HG02571 (cell line): ENCODE measurements around the gene GART.
"Not testable (repeated sequence)": the region's sequence is repeated elsewhere in the genome, so short reads cannot be mapped to it uniquely, and the experiment has no call there.

Experiments used
- ATAC-seq: cut with Tn5 transposase; IDR thresholded peaks from one replicate; pipeline ENCODE4 v1.9.1; 2021; ENCODE audit warnings: mild to moderate bottlenecking, moderate library complexity; ENCODE audit not compliant: unreplicated experiment

The GART gene

GRCh38 chr21:33518899-33519298 is 23.0 kb downstream of the GART start:
- ATAC-seq: no peak

GRCh38 chr21:33514229-33514628 is 27.7 kb downstream of the GART start:
- ATAC-seq: no peak

GRCh38 chr21:33512481-33512880 is 29.4 kb downstream of the GART start:
- no peak for ATAC-seq

- ATAC-seq: no peak
Measured at GRCh38 chr21:33511639-33512038, 30.3 kb downstream of the GART start.

- ATAC-seq: no peak
Measured at GRCh38 chr21:33510826-33511225, 31.1 kb downstream of the GART start.

- ATAC-seq: not testable (repeated sequence)
Measured at GRCh38 chr21:33507003-33507402, 34.9 kb downstream of the GART start.

GRCh38 chr21:33505833-33506232 is 36.1 kb downstream of the GART start:
- no peak for ATAC-seq

- no peak for ATAC-seq
Measured at GRCh38 chr21:33496345-33496744, 45.6 kb downstream of the GART start.

GRCh38 chr21:33495743-33496142 is 46.2 kb downstream of the GART start:
- no peak for ATAC-seq

- no peak for ATAC-seq
Measured at GRCh38 chr21:33493756-33494155, 48.2 kb downstream of the GART start.

GRCh38 chr21:33492571-33492970 is 49.3 kb downstream of the GART start:
- no peak for ATAC-seq

GRCh38 chr21:33491373-33492102 is 50.4 kb downstream of the GART start, which contains the start of gene DNAJC28:
DNAJC28 (minus strand) TSS chr21:33491716; CDS start chr21:33489393, 2,323 bp downstream.
- peak; percentile 96 for ATAC-seq

GRCh38 chr21:33490991-33491372 is 50.9 kb downstream of the GART start:
- ATAC-seq: no peak

GRCh38 chr21:33488936-33489335 is 53.0 kb downstream of the GART start:
- no peak for ATAC-seq

- ATAC-seq: no peak
Measured at GRCh38 chr21:33487996-33488395, 53.9 kb downstream of the GART start.

GRCh38 chr21:33481314-33481943 is 60.5 kb downstream of the GART start:
- ATAC-seq: no peak

- no peak for ATAC-seq
Measured at GRCh38 chr21:33480481-33481103, 61.3 kb downstream of the GART start.

- ATAC-seq: peak; percentile 89
Measured at GRCh38 chr21:33479679-33480480, 62.0 kb downstream of the GART start, which contains the start of gene TMEM50B. TMEM50B (minus strand) TSS chr21:33479974; CDS start chr21:33468885, 11,089 bp downstream.

- peak; percentile 15 for ATAC-seq
Measured at GRCh38 chr21:33478935-33479678, 62.8 kb downstream of the GART start.

GRCh38 chr21:33478182-33478581 is 63.7 kb downstream of the GART start:
- ATAC-seq: no peak
